HG03457 (cell line): ENCODE data around the gene MTCL1.

Experiments used
- ATAC-seq: cut with Tn5 transposase; IDR thresholded peaks from one replicate; pipeline ENCODE4 v1.9.1; 2021; ENCODE audit warnings: moderate number of reproducible peaks; ENCODE audit not compliant: unreplicated experiment

The MTCL1 gene

DNA sequence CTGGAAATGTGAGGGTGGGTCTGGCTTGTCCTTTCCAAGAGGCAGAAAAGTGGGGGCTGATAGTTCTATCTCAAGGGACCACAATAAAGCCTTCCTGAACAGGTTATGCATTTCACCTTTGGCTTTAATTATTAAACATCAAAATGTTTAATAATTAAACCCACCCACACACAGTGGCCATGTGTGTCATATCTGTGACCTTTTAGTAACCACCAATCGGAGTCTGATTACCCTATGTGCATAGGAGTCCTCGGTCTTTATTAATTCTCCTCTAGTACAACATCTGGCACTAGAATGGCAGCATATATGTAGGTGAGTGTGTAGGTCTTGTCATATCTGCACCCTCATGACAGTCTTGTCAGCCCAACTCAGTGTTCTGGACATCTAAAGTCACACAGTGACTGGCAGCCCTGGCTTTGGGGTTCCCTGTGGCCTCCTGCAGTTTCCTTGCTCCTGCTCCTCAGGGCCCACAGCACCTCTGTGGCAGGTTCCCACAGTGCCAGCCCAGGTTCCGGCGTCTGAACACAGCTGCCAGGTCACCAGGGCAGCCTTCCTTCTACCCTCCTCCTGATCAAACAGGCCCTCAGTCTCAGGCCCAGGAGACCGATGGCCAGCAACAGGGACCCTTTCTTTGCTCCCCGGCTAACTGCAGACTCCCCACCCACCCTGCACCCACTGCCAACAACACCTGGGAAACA lies 100.9 kb downstream of the MTCL1 start:
- no peak for ATAC-seq

GRCh38 chr18:8806798-8807487 lies 101.6 kb downstream of the MTCL1 start:
- no peak for ATAC-seq

GRCh38 chr18:8807488-8807805 lies 102.1 kb downstream of the MTCL1 start:
- ATAC-seq = no peak

GRCh38 chr18:8808001-8808400 lies 102.6 kb downstream of the MTCL1 start:
- no peak for ATAC-seq

- ATAC-seq = no peak
Observed at GRCh38 chr18:8809514-8809913, 104.2 kb downstream of the MTCL1 start.

DNA sequence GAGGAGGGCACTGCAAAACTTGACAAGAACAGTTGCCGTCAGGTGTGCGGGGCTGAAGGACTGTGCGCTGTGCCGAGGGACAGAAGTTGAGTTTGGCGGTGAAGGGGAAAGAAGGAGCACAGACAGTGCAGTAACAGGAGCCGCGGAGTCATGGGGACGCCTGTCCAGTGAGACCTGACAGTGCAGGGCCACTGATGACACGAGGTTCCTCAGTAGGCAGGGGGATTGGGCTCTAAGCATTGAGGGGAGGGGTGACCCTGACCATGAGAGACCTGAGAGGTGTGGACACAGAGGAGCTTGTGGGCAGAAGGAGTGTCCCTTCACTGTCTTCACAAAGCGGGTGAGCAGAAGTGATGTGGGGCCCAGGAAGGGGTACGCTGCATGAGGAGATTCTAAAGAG lies 104.8 kb downstream of the MTCL1 start:
- no peak for ATAC-seq

DNA sequence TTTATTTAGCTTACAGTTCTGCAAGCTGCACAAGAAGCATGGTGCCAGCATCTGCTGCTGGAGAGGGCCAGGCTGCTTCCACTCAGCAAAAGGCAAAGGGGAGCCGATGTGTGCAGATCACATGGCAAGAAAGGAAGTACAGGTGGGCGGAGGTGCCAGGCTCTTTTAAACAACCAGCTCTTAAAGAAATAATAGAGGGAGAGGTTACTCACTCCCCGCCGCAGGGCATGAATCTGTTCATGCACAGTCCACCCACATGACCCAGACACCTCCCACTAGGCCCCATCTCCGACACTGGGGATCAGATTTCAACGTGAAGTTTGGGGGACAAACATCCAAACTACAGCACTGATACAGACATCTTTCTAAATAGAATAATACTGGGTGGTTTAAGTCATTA lies 105.8 kb downstream of the MTCL1 start:
- ATAC-seq = no peak

GRCh38 chr18:8812631-8813030 lies 107.3 kb downstream of the MTCL1 start:
- ATAC-seq = no peak

DNA sequence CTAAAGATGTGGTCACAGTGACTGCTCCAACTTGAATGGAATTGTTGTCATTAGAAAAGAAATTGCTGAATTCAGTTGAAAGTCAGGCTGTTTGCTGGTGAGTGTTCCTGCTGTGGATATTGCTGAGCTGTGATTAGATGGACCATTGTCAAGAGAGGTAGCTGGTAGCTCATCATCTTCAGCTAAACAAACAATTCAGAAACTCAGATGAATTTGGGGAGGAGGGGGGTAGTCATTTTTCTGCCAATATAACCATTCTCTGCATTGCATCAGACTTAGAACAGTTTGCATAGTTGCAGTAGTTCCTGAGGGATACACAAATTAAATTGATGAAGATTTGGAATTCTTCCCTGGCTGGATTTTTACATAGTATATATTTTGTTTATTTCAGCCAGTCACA lies 108.3 kb downstream of the MTCL1 start:
- ATAC-seq = no peak

- ATAC-seq = no peak
Observed at GRCh38 chr18:8814206-8814605, 108.8 kb downstream of the MTCL1 start.

DNA sequence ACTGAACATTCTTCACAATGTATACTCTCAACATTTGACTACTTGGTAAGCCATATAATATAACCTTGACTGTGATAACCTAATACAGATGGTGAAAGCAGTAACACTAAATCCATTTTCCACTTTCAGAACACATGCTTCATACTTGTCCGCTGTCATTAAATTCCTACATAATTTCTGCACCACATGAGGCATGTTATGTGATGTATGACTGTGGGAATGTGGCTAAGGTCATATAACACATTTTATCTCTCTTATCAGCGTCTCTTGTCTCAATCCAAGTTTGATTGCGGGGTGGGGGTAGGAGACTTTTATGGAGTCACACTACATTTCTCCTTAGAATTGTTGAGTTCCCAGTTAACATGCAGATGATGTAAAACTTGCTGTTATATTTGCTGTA lies 110.9 kb downstream of the MTCL1 start:
- ATAC-seq = no peak

- ATAC-seq = no peak
Observed at GRCh38 chr18:8816816-8817215, 111.5 kb downstream of the MTCL1 start.

GRCh38 chr18:8818982-8819381 lies 113.6 kb downstream of the MTCL1 start:
- no peak for ATAC-seq

- ATAC-seq = no peak
Observed at GRCh38 chr18:8820396-8821082, 115.2 kb downstream of the MTCL1 start.

DNA sequence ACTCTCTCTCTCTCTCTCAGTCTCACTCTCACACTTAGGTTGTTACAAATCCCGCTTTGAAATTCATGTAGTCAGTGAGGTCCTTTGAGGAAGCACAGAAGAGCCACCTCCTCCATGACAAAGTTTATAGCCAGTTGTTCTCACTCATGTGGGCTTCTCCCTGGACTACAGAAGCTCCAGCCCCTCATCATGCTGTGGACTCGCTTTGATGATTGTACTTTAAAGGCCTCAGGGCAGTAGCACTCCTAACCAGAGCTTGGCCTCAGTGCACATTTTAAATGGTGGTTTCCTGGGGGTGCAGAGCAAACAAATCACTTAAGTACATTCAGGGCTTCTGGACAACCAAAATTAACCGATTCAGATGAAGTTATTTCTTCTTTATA lies 115.7 kb downstream of the MTCL1 start:
- ATAC-seq = no peak

DNA sequence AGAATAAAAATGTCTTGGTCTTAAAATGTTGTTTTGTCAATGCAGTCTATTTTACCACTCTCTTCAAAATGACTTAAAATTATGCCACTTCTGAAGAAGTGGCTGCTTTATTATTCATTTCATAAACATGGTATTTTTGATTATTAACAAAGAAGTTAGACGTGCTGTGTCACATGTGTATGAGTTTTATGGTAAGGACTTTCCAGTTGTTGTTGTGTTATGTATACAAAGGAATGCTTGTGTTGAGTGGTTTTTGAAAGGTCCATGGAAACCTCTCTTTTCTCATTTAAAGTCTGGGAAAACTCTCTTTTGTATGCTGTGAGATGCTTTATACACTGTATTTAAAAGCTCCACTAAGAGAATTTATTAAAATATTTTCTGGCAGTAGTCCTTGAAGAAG lies 116.2 kb downstream of the MTCL1 start:
- ATAC-seq = no peak

GRCh38 chr18:8822643-8823042 lies 117.3 kb downstream of the MTCL1 start:
- ATAC-seq = no peak

DNA sequence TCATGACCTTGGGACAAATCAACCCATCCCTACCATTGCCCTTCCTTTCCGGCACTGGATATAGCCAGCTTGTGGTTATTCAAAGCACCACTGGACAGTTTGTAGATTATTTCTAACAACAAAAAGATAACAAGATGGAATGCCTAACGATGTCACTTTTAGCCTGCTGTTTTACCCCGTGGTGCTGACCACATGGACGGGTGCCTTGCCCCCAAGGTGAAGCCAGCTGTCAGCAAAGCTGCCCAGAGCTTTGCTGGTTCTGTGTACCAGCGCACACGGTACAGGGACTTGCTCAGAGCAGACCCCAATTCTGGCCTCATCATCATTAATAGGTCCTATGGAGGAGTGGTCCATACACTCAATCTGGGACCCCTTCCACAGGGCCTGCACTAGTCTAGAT lies 118.2 kb downstream of the MTCL1 start:
- no peak for ATAC-seq

DNA sequence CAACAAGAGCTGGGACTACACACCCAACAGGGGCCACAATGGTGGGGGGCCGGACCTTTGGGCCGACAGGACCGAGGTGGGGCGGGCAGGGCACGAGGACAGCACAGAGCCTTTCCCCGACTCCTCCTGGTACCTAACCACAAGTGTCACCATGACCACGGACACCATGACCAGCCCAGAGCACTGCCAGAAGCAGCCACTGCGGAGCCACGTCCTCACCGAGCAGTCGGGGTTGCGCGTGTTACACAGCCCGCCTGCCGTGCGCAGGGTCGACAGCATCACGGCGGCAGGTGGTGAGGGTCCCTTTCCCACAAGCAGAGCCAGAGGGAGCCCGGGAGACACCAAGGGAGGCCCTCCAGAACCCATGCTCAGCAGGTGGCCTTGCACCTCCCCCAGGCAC lies 119.5 kb downstream of the MTCL1 start:
- ATAC-seq = no peak

DNA sequence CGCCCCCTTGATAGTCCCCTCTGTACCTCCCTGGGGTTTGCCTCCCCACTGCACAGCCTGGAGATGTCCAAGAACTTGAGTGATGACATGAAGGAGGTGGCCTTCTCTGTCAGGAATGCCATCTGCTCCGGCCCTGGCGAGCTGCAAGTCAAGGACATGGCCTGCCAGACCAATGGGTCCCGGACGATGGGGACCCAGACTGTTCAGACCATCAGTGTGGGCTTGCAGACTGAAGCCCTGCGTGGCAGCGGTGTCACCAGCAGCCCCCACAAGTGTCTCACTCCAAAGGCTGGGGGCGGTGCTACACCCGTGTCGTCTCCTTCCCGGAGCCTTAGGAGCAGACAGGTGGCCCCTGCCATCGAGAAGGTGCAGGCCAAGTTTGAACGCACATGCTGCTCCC lies 119.9 kb downstream of the MTCL1 start:
- no peak for ATAC-seq

GRCh38 chr18:8825729-8826375 lies 120.5 kb downstream of the MTCL1 start:
- ATAC-seq = no peak

DNA sequence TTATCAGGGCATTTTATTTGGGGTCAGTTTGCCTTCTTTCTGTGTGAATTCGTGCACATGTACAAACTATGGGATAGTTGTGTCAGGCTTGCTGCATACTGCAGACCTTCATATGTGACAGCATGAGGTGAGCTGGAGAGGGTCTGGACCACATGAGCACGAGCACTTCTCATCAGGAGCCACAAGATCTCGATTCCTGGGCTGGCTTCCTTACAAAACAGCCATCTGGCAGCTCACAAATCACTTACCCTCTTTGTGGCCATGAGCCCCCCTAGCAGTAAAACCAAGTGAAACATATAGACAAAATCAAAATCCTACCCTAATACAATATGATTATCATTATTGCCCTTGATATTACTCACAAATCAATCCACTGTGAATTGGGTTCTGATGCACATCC lies 121.2 kb downstream of the MTCL1 start:
- ATAC-seq = no peak
